ENCODE data around the gene TNFRSF13B.

DNA sequence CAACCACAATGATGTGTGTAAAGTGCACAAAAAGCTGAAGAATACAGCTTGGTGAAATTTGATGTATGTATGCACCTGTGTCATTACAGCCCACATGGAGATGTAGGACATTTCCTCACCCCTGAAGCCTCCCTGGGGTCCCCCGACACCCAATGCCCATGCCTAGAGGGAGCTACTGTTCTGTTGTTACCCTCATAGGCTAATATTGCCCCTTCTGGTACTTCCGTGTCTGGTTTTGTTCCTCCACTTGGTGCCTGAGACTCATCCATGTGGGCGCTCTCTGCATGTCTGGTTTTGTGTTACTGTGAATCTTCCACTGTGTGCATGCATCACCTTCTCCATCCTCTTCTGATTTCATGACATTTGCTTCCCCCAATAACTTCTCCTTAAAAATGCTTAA lies 18.6 kb downstream of the TNFRSF13B start:
- TF ChIP-seq POLR2A (IDR thresholded peaks at IDR 0.05; ENCODE audit: extremely low read depth, insufficient read length): no peak
- TF ChIP-seq, protein P1, sequence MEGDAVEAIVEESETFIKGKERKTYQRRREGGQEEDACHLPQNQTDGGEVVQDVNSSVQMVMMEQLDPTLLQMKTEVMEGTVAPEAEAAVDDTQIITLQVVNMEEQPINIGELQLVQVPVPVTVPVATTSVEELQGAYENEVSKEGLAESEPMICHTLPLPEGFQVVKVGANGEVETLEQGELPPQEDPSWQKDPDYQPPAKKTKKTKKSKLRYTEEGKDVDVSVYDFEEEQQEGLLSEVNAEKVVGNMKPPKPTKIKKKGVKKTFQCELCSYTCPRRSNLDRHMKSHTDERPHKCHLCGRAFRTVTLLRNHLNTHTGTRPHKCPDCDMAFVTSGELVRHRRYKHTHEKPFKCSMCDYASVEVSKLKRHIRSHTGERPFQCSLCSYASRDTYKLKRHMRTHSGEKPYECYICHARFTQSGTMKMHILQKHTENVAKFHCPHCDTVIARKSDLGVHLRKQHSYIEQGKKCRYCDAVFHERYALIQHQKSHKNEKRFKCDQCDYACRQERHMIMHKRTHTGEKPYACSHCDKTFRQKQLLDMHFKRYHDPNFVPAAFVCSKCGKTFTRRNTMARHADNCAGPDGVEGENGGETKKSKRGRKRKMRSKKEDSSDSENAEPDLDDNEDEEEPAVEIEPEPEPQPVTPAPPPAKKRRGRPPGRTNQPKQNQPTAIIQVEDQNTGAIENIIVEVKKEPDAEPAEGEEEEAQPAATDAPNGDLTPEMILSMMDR (IDR thresholded peaks at IDR 0.05; ENCODE audit: low read depth, low read length): peak; percentile 10
